ENCODE results near the gene OR2B3. TPM values are rescaled to one million over a fixed set of nuclear protein-coding genes. Genes with fewer than 3 reads are reported as not detected.
"Not testable (repeated sequence)": the region's sequence is repeated elsewhere in the genome, so short reads cannot be mapped to it uniquely, and the experiment has no call there.

The OR2B3 gene
- total RNA-seq, result not detected

- 89 to 95% methylated on average over 1 of the region's 1 CpG for WGBS, 2 donors
- no peak for DNase-seq (ENCODE audit: low spot score in 2 of 2)
- Histone ChIP-seq H3K4me1 (no peaks in the 10 kb centered on the region), H3K4me3 (no peak within 1 kb of the TSS), H3K9me3 (no peaks in the 10 kb centered on the region), H3K36me3 (no peaks in the 10 kb centered on the region), H3K27me3 (no peaks in the 10 kb centered on the region), H3K27ac (no peak within 1 kb of the TSS)
- no peak for TF ChIP-seq POLR2A (IDR thresholded peaks at IDR 0.05)
- TF ChIP-seq, protein P1, sequence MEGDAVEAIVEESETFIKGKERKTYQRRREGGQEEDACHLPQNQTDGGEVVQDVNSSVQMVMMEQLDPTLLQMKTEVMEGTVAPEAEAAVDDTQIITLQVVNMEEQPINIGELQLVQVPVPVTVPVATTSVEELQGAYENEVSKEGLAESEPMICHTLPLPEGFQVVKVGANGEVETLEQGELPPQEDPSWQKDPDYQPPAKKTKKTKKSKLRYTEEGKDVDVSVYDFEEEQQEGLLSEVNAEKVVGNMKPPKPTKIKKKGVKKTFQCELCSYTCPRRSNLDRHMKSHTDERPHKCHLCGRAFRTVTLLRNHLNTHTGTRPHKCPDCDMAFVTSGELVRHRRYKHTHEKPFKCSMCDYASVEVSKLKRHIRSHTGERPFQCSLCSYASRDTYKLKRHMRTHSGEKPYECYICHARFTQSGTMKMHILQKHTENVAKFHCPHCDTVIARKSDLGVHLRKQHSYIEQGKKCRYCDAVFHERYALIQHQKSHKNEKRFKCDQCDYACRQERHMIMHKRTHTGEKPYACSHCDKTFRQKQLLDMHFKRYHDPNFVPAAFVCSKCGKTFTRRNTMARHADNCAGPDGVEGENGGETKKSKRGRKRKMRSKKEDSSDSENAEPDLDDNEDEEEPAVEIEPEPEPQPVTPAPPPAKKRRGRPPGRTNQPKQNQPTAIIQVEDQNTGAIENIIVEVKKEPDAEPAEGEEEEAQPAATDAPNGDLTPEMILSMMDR (IDR thresholded peaks at IDR 0.05), result no peak
- no peak for TF ChIP-seq EP300 (IDR thresholded peaks at IDR 0.05)
These were observed at the start of gene OR2B3 for GRCh38 chr6:29087213-29087612. Gene OR2B3, minus strand, starts transcription at chr6:29087313. Its CDS starts 65 bp downstream, at chr6:29087248.

DNA sequence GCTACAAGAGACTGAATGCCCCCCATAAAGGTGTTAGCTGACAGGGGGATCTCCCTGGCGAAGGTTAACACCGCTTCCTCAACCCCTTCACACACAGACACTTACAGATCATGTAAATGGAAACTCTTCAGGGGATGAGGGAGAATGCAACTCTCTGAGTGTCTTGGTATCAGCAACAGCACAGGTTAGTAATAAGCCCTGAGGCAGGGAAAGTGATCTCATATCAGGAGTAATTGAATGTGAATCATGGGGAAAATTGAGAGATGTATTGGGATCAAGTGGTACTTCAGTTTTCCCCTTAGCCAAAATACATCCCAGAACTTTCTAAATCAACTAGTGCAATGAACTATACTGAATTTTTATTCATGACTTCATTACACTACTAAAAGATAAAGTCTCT is 44.6 kb upstream of the OR2B3 start:
- TF ChIP-seq EP300 (IDR thresholded peaks at IDR 0.05), result no peak
- no peak for TF ChIP-seq POLR2A (IDR thresholded peaks at IDR 0.05)

GRCh38 chr6:29130644-29131043 is 43.5 kb upstream of the OR2B3 start:
- Histone ChIP-seq H3K9me3 (no peaks in the 10 kb centered on the region), H3K27ac (no peak overlapping the region), H3K4me3 (no peak overlapping the region), H3K36me3 (no peaks in the 10 kb centered on the region), H3K27me3 (no peaks in the 10 kb centered on the region), H3K4me1 (no peaks in the 10 kb centered on the region)
- TF ChIP-seq EP300 (IDR thresholded peaks at IDR 0.05) (no peak), POLR2A (IDR thresholded peaks at IDR 0.05) (no peak)
- TF ChIP-seq, protein P1 (IDR thresholded peaks at IDR 0.05), result no peak
- 82 to 98% methylated on average over 4 of the region's 4 CpGs for WGBS, 2 donors
- DNase-seq (ENCODE audit: low spot score in 2 of 2), result no peak

More for the DNA sequence above, 44.6 kb upstream of the OR2B3 start:
- no peaks in the 10 kb centered on the region for H3K9me3 ChIP-seq
- no peaks in the 10 kb centered on the region for H3K4me1 ChIP-seq
- 75 to 86% methylated on average over 2 of the region's 2 CpGs for WGBS, 2 donors
- DNase-seq (ENCODE audit: low spot score in 2 of 2), result no peak
- H3K27me3 ChIP-seq, result no peaks in the 10 kb centered on the region
- H3K27ac ChIP-seq, result no peak overlapping the region
- no peak overlapping the region for H3K4me3 ChIP-seq
- no peaks in the 10 kb centered on the region for H3K36me3 ChIP-seq

DNA sequence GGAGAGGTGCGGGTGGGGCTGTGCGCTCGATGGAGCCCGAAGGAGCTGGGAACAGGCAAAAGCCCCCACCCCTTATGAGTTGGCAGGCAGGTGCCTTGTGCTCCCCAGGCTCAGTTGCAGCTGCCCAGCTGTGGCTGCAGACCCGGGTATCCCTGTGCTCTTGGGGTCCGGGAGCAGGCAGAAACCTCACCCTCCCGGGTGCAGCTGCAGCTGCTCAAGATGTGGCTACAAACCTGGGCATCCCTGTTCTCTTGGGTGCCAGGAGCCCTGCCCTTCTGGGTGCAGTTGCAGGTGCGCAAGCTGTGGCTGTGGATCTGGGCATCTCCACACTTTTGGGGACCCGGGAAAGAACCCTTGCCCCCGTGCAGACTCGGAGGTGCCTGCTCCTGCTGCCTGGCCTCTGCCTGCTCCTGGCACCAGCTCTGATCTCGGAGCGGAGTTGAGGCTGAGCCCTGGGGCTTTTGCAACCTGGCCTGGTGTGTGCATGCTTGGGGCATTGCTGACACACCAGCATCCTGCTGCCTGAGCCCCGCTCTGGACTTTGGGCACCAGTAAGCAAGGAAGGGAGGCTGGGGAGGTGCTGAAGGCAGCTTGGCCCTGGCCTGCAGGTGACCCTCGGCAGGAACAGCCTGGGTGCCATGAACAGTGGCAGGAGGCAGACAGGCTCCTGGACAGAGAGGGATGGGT is 42.4 kb upstream of the OR2B3 start:
- 67 to 82% methylated on average over 9 to 12 of the region's 15 CpGs for WGBS, 2 donors
- Histone ChIP-seq H3K27ac (no peak overlapping the region), H3K9me3 (no peaks in the 10 kb centered on the region), H3K36me3 (no peaks in the 10 kb centered on the region), H3K4me3 (no peak overlapping the region), H3K27me3 (no peaks in the 10 kb centered on the region), H3K4me1 (no peaks in the 10 kb centered on the region)
- no peak for DNase-seq (ENCODE audit: low spot score in 2 of 2)
- TF ChIP-seq POLR2A (IDR thresholded peaks at IDR 0.05) (no peak), EP300 (IDR thresholded peaks at IDR 0.05) (no peak)
- TF ChIP-seq, protein P1 (IDR thresholded peaks at IDR 0.05), result no peak

GRCh38 chr6:29114964-29115363 is 27.9 kb upstream of the OR2B3 start:
- H3K4me3 ChIP-seq; H3K36me3 ChIP-seq; DNase-seq (ENCODE audit: low spot score in 2 of 2); H3K27me3 ChIP-seq; H3K9me3 ChIP-seq; H3K27ac ChIP-seq; H3K4me1 ChIP-seq: not testable (repeated sequence)
- 90 to 91% methylated on average over 3 of the region's 3 CpGs for WGBS, 2 donors

DNA sequence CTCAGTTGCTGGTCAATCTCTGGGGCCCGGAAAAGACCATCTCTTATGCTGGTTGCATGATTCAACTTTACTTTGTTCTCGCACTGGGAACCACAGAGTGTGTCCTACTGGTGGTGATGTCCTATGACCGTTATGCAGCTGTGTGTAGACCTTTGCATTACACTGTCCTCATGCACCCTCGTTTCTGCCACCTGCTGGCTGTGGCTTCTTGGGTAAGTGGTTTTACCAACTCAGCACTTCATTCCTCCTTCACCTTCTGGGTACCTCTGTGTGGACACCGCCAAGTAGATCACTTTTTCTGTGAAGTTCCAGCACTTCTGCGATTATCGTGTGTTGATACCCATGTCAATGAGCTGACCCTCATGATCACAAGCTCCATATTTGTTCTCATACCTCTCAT is 25.0 kb upstream of the OR2B3 start:
- H3K4me3 ChIP-seq, result no peak overlapping the region
- no peaks in the 10 kb centered on the region for H3K4me1 ChIP-seq
- 80 to 82% methylated on average over 7 of the region's 7 CpGs for WGBS, 2 donors
- TF ChIP-seq POLR2A (IDR thresholded peaks at IDR 0.05), result no peak
- no peak for TF ChIP-seq EP300 (IDR thresholded peaks at IDR 0.05)
- TF ChIP-seq, protein P1 (IDR thresholded peaks at IDR 0.05), result no peak
- no peak for DNase-seq (ENCODE audit: low spot score in 2 of 2)
- H3K27ac ChIP-seq, result no peak overlapping the region
- no peaks in the 10 kb centered on the region for H3K9me3 ChIP-seq
- no peaks in the 10 kb centered on the region for H3K27me3 ChIP-seq
- H3K36me3 ChIP-seq, result no peaks in the 10 kb centered on the region

Measured in tibial nerve (tissue), 4 donors.